HepG2 (cell line): Measurements from ENCODE around the gene ZKSCAN3. TPM values are rescaled to one million over a fixed set of nuclear protein-coding genes. Genes with fewer than 3 reads are reported as not detected.

Source experiments
- ATAC-seq: fragments of 200-7000 bp; cut with Tn5 transposase; 3 replicates; pipeline ENCODE4 v1.9.1; 2020; ENCODE audit warnings: mild to moderate bottlenecking, moderate library complexity
- BruUV-seq: library from RNA; stranded (reverse); fragments of 400-500 nt; replicated peaks from 2 replicates; lab custom pipeline; 2021; lab: Mats Ljungman, UMichigan
- CTCF ChIA-PET: fragments of 300-600 bp; formaldehyde crosslinking; extraction: SDS; loops from one replicate; lab custom pipeline; 2021; ENCODE audit warnings: low total read pairs, inconsistent platforms, low intra/inter-chr PET ratio; lab: Yijun Ruan, JAX
- POLR2A ChIA-PET: fragments of 350-600 bp; sonication (Branson Sonifier 250); formaldehyde crosslinking; loops from one replicate; lab custom pipeline; 2020; ENCODE audit warnings: antibody characterized with exemption, inconsistent platforms; lab: Yijun Ruan, JAX
- DNase-seq: peaks from one replicate; pipeline ENCODE4 v3.0.0-alpha.2; 2015; ENCODE audit warnings: low spot score
- FAIRE-seq: peaks from 3 replicates; lab custom pipeline; 2011; peaks lifted over from hg19 to GRCh38; lab: Jason Lieb, UNC
- H2AFZ ChIP-seq: one replicate; pipeline ENCODE4 v1.6.1; 2011; ENCODE audit warnings: low read length, inconsistent platforms
- H3K27ac ChIP-seq: fragments of 300-600 bp; 3 replicates; pipeline ENCODE4 v1.8.0; 2011; ENCODE audit warnings: mixed run types, mild to moderate bottlenecking, mixed read lengths, low read length, inconsistent platforms; ENCODE audit not compliant: insufficient read depth; ENCODE audit errors: extremely low read length
- H3K27me3 ChIP-seq, 2 experiments: fragments of 200-600 bp in 1 of 2; 2 replicates in 1 of 2; 3 replicates in 1 of 2; pipeline versions ENCODE4 v1.6.0 to v1.8.0; 2011; ENCODE audit warnings: low read length in 2 of 2, mild to moderate bottlenecking in 2 of 2, moderate library complexity in 2 of 2, inconsistent platforms in 1 of 2; ENCODE audit not compliant: insufficient read depth in 2 of 2, control insufficient read depth in 1 of 2
- H3K36me3 ChIP-seq, 2 experiments: fragments of 200-600 bp in 1 of 2; replicated peaks in 1 of 2; 2 replicates in 1 of 2; 3 replicates in 1 of 2; pipeline versions ENCODE4 v1.5.1 to v1.8.0; 2011; ENCODE audit warnings: low read length in 2 of 2, inconsistent platforms in 1 of 2; ENCODE audit not compliant: insufficient read depth in 2 of 2, control insufficient read depth in 1 of 2
- H3K4me1 ChIP-seq: 2 replicates; pipeline ENCODE4 v1.5.1; 2012; ENCODE audit warnings: low read length, inconsistent platforms; ENCODE audit not compliant: insufficient read depth
- H3K4me2 ChIP-seq: 2 replicates; pipeline ENCODE4 v1.6.0; 2011; ENCODE audit warnings: low read depth, low read length, inconsistent platforms
- H3K4me3 ChIP-seq, 3 experiments: fragments of 200-600 bp in 1 of 3; sonication (generic), shearing (Covaris generic) in 1 of 3; replicated peaks in 1 of 3; 2 replicates each; pipeline ENCODE4 v1.5.1; 2011 to 2016; ENCODE audit warnings: low read length in 3 of 3, inconsistent platforms in 2 of 3, low read depth in 2 of 3, mild to moderate bottlenecking in 2 of 3, control low read depth in 1 of 3, mixed read lengths in 1 of 3; ENCODE audit not compliant: insufficient read depth in 1 of 3
- H3K79me2 ChIP-seq: one replicate; pipeline ENCODE4 v1.6.1; 2011; ENCODE audit warnings: low read length, inconsistent platforms; ENCODE audit not compliant: insufficient read depth
- H3K9ac ChIP-seq: 2 replicates; pipeline ENCODE4 v1.6.0; 2011; ENCODE audit warnings: mild to moderate bottlenecking, low read depth, low read length, inconsistent platforms; ENCODE audit not compliant: insufficient read depth
- H3K9me3 ChIP-seq: 2 replicates; pipeline ENCODE4 v1.5.1; 2012; ENCODE audit warnings: mild to moderate bottlenecking, low read length
- H4K20me1 ChIP-seq: 2 replicates; pipeline ENCODE4 v1.6.0; 2011; ENCODE audit warnings: inconsistent platforms, mild to moderate bottlenecking, low read length, moderate library complexity; ENCODE audit not compliant: insufficient read depth
- ARNTL ChIP-seq: sonication (generic); formaldehyde crosslinking; IDR thresholded peaks from 2 replicates; pipeline ENCODE4 v1.4.0; 2020; ENCODE audit warnings: mild to moderate bottlenecking, missing genetic modification reagents
- CAMTA2 ChIP-seq: sonication (generic); formaldehyde crosslinking; IDR thresholded peaks from 2 replicates; pipeline ENCODE4 v1.4.0; 2020; ENCODE audit warnings: mild to moderate bottlenecking, missing genetic modification reagents, borderline replicate concordance
- CCDC6 ChIP-seq: sonication (generic); formaldehyde crosslinking; IDR thresholded peaks from 2 replicates; pipeline ENCODE4 v1.8.1; 2022; ENCODE audit warnings: mild to moderate bottlenecking, missing genetic modification reagents, moderate library complexity
- GRHL1 ChIP-seq: sonication (generic); formaldehyde crosslinking; conservative IDR thresholded peaks from 2 replicates; pipeline ENCODE4 v1.8.0; 2022; ENCODE audit warnings: missing genetic modification reagents
- MAF1 ChIP-seq: sonication (generic); formaldehyde crosslinking; IDR thresholded peaks from 2 replicates; pipeline ENCODE4 v1.5.0; 2020; ENCODE audit warnings: missing genetic modification reagents, borderline replicate concordance
- NCOA2 ChIP-seq: sonication (generic); formaldehyde crosslinking; IDR thresholded peaks from 2 replicates; pipeline ENCODE4 v1.8.0; 2022; ENCODE audit warnings: inconsistent platforms
- PHF8 ChIP-seq: sonication (generic); formaldehyde crosslinking; IDR thresholded peaks from 2 replicates; pipeline ENCODE4 v1.5.0; 2020; ENCODE audit warnings: missing genetic modification reagents
- PTBP1 ChIP-seq: fragments of 200-400 bp; formaldehyde crosslinking; IDR thresholded peaks from 2 replicates; pipeline ENCODE4 v1.6.1; 2018; ENCODE audit warnings: low read length, low read depth; ENCODE audit not compliant: poor library complexity, severe bottlenecking
- RELA ChIP-seq: sonication (generic); formaldehyde crosslinking; IDR thresholded peaks from 2 replicates; pipeline ENCODE4 v1.4.0; 2020; ENCODE audit warnings: missing genetic modification reagents
- TERF1 ChIP-seq: sonication (generic); formaldehyde crosslinking; IDR thresholded peaks from 2 replicates; pipeline ENCODE4 v1.8.0; 2022; ENCODE audit warnings: mild to moderate bottlenecking, missing genetic modification reagents, moderate library complexity
- TRIM24 ChIP-seq: sonication (generic); formaldehyde crosslinking; IDR thresholded peaks from 2 replicates; pipeline ENCODE4 v1.8.0; 2022; ENCODE audit warnings: mild to moderate bottlenecking, missing genetic modification reagents
- ZC3H4 ChIP-seq: sonication (generic); formaldehyde crosslinking; IDR thresholded peaks from 2 replicates; pipeline ENCODE4 v1.4.0; 2020; ENCODE audit warnings: missing genetic modification reagents, borderline replicate concordance
- ZNF224 ChIP-seq: sonication (generic); formaldehyde crosslinking; IDR thresholded peaks from 2 replicates; pipeline ENCODE4 v1.5.0; 2020; ENCODE audit warnings: mild to moderate bottlenecking, missing genetic modification reagents
- ZNF629 ChIP-seq: sonication (generic); formaldehyde crosslinking; conservative IDR thresholded peaks from 2 replicates; pipeline ENCODE4 v1.5.0; 2020; ENCODE audit warnings: missing genetic modification reagents
- WGBS: methylation state at CpG from one replicate; pipeline ENCODE4 v1.1.6; 2017; ENCODE audit warnings: low lambda C conversion rate; 5-methylcytosine and 5-hydroxymethylcytosine counted together
- in situ Hi-C: cut with HindIII; loops from 2 replicates; pipeline ENCODE4 v1.10.0; 2017; ENCODE audit warnings: low pct_unique_long_range_greater_than_20kb; ENCODE audit not compliant: extremely low pct_ligation_motif_present
- intact Hi-C: fragments of 100-400 bp; cut with micrococcal nuclease; formaldehyde crosslinking; loops from one replicate; pipeline ENCODE4 v1.10.0; 2022; ENCODE audit not compliant: unreplicated experiment
- polyA plus RNA-seq, 8 experiments: library from polyadenylated mRNA; depleted of rRNA in 3 of 8; stranded (reverse) in 7 of 8; unstranded in 1 of 8; fragments of >200 nt; fragmentation: Illumina TruSeq in 4 of 8; extraction: Trizol in 4 of 8; gene quantifications; 2 replicates each; pipeline versions ENCODE4 v1.2.1 to v1.2.3, GENCODE V29; 2011 to 2016; ENCODE audit warnings: low read depth in 4 of 8, missing spikeins in 1 of 8, mixed read lengths in 1 of 8; ENCODE audit not compliant: insufficient read depth in 1 of 8
- total RNA-seq, 5 experiments: library from RNA; depleted of rRNA; stranded (reverse); fragments of >200 nt; fragmentation: Illumina TruSeq; extraction: Trizol; gene quantifications; 2 replicates each; pipeline ENCODE4 v1.2.3, GENCODE V29; 2016; ENCODE audit warnings: low read depth in 1 of 5
- TF ChIP-seq, protein P1 (sequence below): IDR thresholded peaks from 2 replicates; pipeline ENCODE4 v1.6.1; 2016; ENCODE audit warnings: control low read depth

Gene ZKSCAN3
- total and polyA plus RNA-seq, 2 of the 13 experiments (the other 11 are each of a cell fraction or from before 2014, with no cell fraction given), result 3.3 to 7.4 TPM

- POLR2A ChIA-PET, result no interaction called here
- Histone ChIP-seq H3K4me2 (no peak overlapping the region), H3K4me3 (no peak overlapping the region), H3K27ac (no peak overlapping the region), H2AFZ (no peak overlapping the region), H3K27me3 (no peaks in the 10 kb centered on the region), H3K4me1 (peaks cover 28% of the 10 kb centered on the region), H4K20me1 (no peaks in the 10 kb centered on the region), H3K36me3 (peaks cover 0 to 28% of the 10 kb centered on the region in 2 experiments), H3K79me2 (no peaks in the 10 kb centered on the region), H3K9ac (no peak overlapping the region), H3K9me3 (no peaks in the 10 kb centered on the region)
- in situ Hi-C loops, result no loop called here
- 100% methylated on average over 1 of the region's 1 CpG for WGBS
- no peak for FAIRE-seq
- BruUV-seq, result no TSS peak
- no peak for DNase-seq
- no peak for TF ChIP-seq CAMTA2 (CRISPR knock-in tag)
- no peak for TF ChIP-seq TERF1 (CRISPR knock-in tag)
- TF ChIP-seq ZNF629, result no peak
- no peak for TF ChIP-seq ZNF224 (CRISPR knock-in tag)
- no peak for ATAC-seq
- intact Hi-C loops, result no loop called here
- CTCF ChIA-PET, result no interaction called here
Observed at GRCh38 chr6:28377879-28378278, 28.1 kb downstream of the ZKSCAN3 start.

DNA sequence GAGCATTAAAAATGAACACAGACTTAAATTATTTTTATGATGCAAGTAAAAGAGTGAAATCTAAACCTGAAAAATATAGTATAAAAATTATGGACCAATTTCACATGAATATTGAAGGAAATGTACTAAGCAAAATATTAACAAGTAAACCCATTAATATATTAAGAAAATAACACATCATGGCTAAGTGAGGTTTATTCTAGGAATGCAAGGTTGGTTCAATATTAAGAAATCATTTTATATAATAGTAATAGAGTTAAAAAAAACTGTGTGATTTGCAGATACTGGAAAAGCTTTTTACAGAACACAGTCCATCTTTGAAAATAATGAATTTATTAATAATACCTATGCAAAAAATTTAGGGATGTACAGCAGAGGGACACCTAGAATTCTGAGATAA lies 28.9 kb downstream of the ZKSCAN3 start:
- Histone ChIP-seq H3K79me2 (no peaks in the 10 kb centered on the region), H3K4me2 (no peak overlapping the region), H3K4me3 (no peak overlapping the region), H4K20me1 (no peaks in the 10 kb centered on the region), H3K36me3 (peaks cover 0 to 28% of the 10 kb centered on the region in 2 experiments), H3K27ac (no peak overlapping the region), H3K27me3 (no peaks in the 10 kb centered on the region), H3K9ac (no peak overlapping the region), H3K9me3 (no peaks in the 10 kb centered on the region), H2AFZ (no peak overlapping the region), H3K4me1 (peaks cover 32% of the 10 kb centered on the region)
- intact Hi-C loops, result no loop called here
- CTCF ChIA-PET, result no interaction called here
- in situ Hi-C loops, result no loop called here
- FAIRE-seq (no peak), DNase-seq (no peak), ATAC-seq (no peak)
- TF ChIP-seq PTBP1 (no peak), GRHL1 (CRISPR knock-in tag) (no peak), TRIM24 (CRISPR knock-in tag) (no peak), ARNTL (CRISPR knock-in tag) (no peak), PHF8 (CRISPR knock-in tag) (no peak), RELA (CRISPR knock-in tag) (no peak), MAF1 (CRISPR knock-in tag) (no peak), NCOA2 (no peak), ZC3H4 (CRISPR knock-in tag) (no peak), CCDC6 (CRISPR knock-in tag) (no peak)
- TF ChIP-seq, protein P1, sequence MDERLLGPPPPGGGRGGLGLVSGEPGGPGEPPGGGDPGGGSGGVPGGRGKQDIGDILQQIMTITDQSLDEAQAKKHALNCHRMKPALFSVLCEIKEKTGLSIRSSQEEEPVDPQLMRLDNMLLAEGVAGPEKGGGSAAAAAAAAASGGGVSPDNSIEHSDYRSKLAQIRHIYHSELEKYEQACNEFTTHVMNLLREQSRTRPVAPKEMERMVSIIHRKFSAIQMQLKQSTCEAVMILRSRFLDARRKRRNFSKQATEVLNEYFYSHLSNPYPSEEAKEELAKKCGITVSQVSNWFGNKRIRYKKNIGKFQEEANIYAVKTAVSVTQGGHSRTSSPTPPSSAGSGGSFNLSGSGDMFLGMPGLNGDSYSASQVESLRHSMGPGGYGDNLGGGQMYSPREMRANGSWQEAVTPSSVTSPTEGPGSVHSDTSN (CRISPR knock-in tag), result no peak
- BruUV-seq, result no TSS peak
- POLR2A ChIA-PET, result no interaction called here
